ENCODE data around the gene LEFTY1. TPM values are rescaled to one million over a fixed set of nuclear protein-coding genes. Genes with fewer than 3 reads are reported as not detected.

The LEFTY1 gene
- total and polyA plus RNA-seq, 2 of the 13 experiments (the other 11 are each of a cell fraction or from before 2014, with no cell fraction given): 0.29 to 0.79 TPM

DNA sequence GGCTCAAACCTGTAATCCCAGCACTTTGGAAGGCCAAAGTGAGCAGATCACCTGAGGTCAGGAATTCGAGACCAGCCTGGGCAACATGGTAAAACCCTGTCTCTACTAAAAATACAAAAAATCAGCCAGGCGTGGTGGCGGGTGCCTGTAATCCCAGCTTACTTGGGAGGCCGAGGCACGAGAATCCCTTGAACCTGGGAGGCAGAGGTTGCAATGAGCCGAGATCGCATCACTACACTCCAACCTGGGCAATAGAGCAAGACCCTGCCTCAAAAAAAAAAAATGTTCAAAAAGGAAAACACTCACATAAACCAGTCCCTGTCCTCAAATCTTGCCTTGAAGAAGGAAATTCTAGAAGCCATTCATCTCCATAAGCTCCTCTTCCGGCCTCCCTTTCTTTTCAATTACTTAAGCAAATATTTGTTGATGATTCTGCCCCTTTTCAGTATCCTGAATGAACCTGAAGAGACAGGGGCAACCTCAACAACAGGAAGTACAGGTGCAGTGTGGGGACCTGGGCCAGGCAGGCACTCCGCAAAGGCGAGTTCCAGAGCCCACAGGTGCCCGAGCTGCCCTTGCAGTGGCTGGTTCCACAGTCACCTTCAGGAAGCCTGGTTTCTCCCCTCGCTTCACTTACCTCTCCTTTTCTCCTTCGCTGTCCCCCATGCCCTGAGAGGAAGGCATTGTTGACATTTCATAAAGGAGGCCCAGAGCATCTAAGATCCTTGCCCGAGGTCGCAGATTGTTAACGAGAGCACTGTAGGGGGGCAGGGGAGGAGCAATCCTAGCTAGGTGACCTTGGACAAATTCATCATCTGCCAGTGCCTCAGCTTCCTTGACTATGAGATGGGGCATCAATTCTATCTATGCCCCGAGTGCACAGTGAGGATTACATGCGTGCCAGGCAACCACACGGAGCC, 8.9 kb upstream of the LEFTY1 start (continued):
- TF ChIP-seq, protein P1, sequence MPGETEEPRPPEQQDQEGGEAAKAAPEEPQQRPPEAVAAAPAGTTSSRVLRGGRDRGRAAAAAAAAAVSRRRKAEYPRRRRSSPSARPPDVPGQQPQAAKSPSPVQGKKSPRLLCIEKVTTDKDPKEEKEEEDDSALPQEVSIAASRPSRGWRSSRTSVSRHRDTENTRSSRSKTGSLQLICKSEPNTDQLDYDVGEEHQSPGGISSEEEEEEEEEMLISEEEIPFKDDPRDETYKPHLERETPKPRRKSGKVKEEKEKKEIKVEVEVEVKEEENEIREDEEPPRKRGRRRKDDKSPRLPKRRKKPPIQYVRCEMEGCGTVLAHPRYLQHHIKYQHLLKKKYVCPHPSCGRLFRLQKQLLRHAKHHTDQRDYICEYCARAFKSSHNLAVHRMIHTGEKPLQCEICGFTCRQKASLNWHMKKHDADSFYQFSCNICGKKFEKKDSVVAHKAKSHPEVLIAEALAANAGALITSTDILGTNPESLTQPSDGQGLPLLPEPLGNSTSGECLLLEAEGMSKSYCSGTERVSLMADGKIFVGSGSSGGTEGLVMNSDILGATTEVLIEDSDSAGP (CRISPR knock-in tag; IDR thresholded peaks at IDR 0.05; ENCODE audit: borderline replicate concordance): no peak
- TF ChIP-seq, protein P2, sequence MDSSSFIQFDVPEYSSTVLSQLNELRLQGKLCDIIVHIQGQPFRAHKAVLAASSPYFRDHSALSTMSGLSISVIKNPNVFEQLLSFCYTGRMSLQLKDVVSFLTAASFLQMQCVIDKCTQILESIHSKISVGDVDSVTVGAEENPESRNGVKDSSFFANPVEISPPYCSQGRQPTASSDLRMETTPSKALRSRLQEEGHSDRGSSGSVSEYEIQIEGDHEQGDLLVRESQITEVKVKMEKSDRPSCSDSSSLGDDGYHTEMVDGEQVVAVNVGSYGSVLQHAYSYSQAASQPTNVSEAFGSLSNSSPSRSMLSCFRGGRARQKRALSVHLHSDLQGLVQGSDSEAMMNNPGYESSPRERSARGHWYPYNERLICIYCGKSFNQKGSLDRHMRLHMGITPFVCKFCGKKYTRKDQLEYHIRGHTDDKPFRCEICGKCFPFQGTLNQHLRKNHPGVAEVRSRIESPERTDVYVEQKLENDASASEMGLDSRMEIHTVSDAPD (CRISPR knock-in tag; IDR thresholded peaks at IDR 0.05): no peak
- TF ChIP-seq YEATS4 (CRISPR knock-in tag; IDR thresholded peaks at IDR 0.05; ENCODE audit: borderline replicate concordance) (no peak), ZBTB38 (CRISPR knock-in tag; IDR thresholded peaks at IDR 0.05) (no peak), ZNF460 (CRISPR knock-in tag; IDR thresholded peaks at IDR 0.05; ENCODE audit: borderline replicate concordance) (peak; percentile 58; the same call in 1 of the 2 replicates), ZKSCAN1 (IDR thresholded peaks at IDR 0.05; ENCODE audit: low read length) (no peak), ERF (CRISPR knock-in tag; IDR thresholded peaks at IDR 0.05) (no peak), KLF16 (CRISPR knock-in tag; IDR thresholded peaks at IDR 0.05) (no peak), SP1 (IDR thresholded peaks at IDR 0.05) (no peak), SP1 (CRISPR knock-in tag; IDR thresholded peaks at IDR 0.05) (no peak), KDM1A (CRISPR knock-in tag; IDR thresholded peaks at IDR 0.05) (no peak), ZNF841 (CRISPR knock-in tag; IDR thresholded peaks at IDR 0.05; ENCODE audit: borderline replicate concordance) (no peak), HNF4G (IDR thresholded peaks at IDR 0.05; ENCODE audit: borderline replicate concordance, low read depth, low read length) (no peak), HNF4G (CRISPR knock-in tag; IDR thresholded peaks at IDR 0.05; ENCODE audit: borderline replicate concordance, low read depth) (no peak), RARA (CRISPR knock-in tag; IDR thresholded peaks at IDR 0.05) (no peak), ZBTB42 (CRISPR knock-in tag; IDR thresholded peaks at IDR 0.05) (no peak), PAX8 (CRISPR knock-in tag; IDR thresholded peaks at IDR 0.05; ENCODE audit: borderline replicate concordance) (no peak), KMT2A (CRISPR knock-in tag; IDR thresholded peaks at IDR 0.05) (no peak), KDM6A (CRISPR knock-in tag; IDR thresholded peaks at IDR 0.05; ENCODE audit: low read depth) (no peak), ZNF614 (CRISPR knock-in tag; IDR thresholded peaks at IDR 0.05; ENCODE audit: borderline replicate concordance) (0 out of 2 replicates have a peak, but pooled peaks have one; percentile 6), HNRNPLL (IDR thresholded peaks at IDR 0.05; ENCODE audit: low read depth, low read length, poor library complexity, severe bottlenecking) (no peak), KAT8 (CRISPR knock-in tag; IDR thresholded peaks at IDR 0.05) (no peak)
- TF ChIP-seq, protein P3, sequence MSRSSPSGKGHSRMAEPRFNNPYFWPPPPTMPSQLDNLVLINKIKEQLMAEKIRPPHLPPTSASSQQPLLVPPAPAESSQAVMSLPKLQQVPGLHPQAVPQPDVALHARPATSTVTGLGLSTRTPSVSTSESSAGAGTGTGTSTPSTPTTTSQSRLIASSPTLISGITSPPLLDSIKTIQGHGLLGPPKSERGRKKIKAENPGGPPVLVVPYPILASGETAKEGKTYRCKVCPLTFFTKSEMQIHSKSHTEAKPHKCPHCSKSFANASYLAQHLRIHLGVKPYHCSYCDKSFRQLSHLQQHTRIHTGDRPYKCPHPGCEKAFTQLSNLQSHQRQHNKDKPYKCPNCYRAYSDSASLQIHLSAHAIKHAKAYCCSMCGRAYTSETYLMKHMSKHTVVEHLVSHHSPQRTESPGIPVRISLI (CRISPR knock-in tag; IDR thresholded peaks at IDR 0.05; ENCODE audit: borderline replicate concordance): peak; percentile 17; the same call in 1 of the 2 replicates
- TF ChIP-seq, protein P4, sequence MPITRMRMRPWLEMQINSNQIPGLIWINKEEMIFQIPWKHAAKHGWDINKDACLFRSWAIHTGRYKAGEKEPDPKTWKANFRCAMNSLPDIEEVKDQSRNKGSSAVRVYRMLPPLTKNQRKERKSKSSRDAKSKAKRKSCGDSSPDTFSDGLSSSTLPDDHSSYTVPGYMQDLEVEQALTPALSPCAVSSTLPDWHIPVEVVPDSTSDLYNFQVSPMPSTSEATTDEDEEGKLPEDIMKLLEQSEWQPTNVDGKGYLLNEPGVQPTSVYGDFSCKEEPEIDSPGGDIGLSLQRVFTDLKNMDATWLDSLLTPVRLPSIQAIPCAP (CRISPR knock-in tag; IDR thresholded peaks at IDR 0.05; ENCODE audit: low read depth): no peak
